Epithelial cell of proximal tubule (primary cell): Measurements from ENCODE around the gene RAPGEF5. TPM values are rescaled to one million over a fixed set of nuclear protein-coding genes. Genes with fewer than 3 reads are reported as not detected.

Source experiments
- DNase-seq: peaks from one replicate; pipeline ENCODE4 v3.0.0-alpha.2; 2011; ENCODE audit warnings: low read depth
- H3K4me3 ChIP-seq: 2 replicates; pipeline ENCODE4 v1.5.1; 2011; ENCODE audit warnings: low read depth, mild to moderate bottlenecking, low read length
- total RNA-seq: library from RNA; depleted of rRNA; stranded (reverse); fragments of >200 nt; gene quantifications from 2 replicates; pipeline ENCODE4 v1.2.3, GENCODE V29; 2015
- TF ChIP-seq, protein P1 (sequence below): conservative IDR thresholded peaks from 2 replicates; pipeline ENCODE4 v1.5.1; 2012; ENCODE audit warnings: low read depth, mild to moderate bottlenecking, low read length

RAPGEF5 gene
- total RNA-seq, 1 donor from 2014 or later = 8.3 TPM

DNA sequence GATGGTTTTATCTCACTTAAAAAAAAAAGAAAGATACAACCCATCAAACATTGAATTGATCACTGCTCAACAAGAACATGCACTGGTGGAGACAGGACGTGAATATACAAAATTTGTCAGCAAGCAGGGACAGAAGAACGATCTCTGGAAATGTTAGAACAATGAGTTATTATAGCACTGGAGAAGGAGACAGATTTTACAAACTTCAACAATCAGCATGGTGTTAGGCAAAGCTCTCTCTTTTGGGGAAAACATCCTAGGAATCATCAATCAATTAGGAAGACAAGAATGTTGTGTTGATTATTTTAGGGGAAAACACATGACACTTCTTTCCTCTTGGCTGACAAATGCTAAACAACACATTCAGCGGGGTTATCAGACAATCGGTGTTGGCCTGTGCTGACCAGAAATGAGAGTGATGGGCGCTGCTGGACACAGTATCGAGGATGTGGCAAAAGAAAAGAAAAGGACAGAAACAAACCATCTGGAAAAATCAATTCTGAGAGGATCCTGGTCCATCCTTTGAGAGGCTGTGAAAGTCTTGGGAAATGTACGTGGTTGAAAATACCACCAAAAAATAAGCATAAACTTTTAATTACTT, 103.9 kb downstream of the RAPGEF5 start:
- H3K4me3 ChIP-seq = no peak overlapping the region
- TF ChIP-seq, protein P1, sequence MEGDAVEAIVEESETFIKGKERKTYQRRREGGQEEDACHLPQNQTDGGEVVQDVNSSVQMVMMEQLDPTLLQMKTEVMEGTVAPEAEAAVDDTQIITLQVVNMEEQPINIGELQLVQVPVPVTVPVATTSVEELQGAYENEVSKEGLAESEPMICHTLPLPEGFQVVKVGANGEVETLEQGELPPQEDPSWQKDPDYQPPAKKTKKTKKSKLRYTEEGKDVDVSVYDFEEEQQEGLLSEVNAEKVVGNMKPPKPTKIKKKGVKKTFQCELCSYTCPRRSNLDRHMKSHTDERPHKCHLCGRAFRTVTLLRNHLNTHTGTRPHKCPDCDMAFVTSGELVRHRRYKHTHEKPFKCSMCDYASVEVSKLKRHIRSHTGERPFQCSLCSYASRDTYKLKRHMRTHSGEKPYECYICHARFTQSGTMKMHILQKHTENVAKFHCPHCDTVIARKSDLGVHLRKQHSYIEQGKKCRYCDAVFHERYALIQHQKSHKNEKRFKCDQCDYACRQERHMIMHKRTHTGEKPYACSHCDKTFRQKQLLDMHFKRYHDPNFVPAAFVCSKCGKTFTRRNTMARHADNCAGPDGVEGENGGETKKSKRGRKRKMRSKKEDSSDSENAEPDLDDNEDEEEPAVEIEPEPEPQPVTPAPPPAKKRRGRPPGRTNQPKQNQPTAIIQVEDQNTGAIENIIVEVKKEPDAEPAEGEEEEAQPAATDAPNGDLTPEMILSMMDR = no peak
- DNase-seq = no peak

DNA sequence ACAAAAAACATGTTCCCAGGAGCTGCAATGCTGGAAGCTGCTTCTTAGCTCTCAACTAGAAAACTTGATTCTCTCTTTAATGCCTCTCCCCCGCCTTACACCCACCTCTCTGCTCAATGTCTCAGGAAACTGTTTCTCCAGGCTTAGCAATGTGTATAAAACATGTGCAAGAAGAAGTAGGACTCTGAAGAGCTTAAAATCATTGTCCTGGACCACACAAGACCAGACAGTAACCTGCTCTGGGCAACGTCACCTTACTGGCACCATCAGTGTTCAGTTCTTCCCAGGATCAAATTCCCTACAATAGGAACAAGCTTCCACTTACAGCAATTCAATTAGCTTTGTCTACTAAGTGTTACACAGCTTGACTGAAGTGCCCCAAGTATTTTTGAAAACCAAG, 104.9 kb downstream of the RAPGEF5 start:
- TF ChIP-seq, protein P1 = no peak
- DNase-seq = no peak
- H3K4me3 ChIP-seq = no peak overlapping the region

DNA sequence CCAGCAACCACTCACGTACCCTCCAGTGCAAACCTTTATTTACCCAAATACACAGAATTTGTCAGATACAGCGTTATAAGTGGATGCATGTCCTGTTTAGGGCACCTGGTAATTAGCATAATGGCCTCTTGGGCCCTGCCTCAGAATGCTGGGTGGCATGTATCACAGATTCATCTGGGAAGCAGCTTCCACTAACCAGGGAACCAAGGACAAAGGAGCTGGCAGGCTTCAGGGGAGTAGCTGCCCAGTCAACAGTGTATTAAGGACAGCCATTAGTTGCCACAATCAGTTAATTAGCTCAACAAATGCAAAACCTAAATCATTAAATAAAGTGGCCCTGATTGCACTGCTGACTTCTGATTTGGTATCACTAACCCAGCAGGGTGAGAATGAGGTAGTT, 105.7 kb downstream of the RAPGEF5 start:
- TF ChIP-seq, protein P1 = no peak
- no peak overlapping the region for H3K4me3 ChIP-seq
- no peak for DNase-seq

DNA sequence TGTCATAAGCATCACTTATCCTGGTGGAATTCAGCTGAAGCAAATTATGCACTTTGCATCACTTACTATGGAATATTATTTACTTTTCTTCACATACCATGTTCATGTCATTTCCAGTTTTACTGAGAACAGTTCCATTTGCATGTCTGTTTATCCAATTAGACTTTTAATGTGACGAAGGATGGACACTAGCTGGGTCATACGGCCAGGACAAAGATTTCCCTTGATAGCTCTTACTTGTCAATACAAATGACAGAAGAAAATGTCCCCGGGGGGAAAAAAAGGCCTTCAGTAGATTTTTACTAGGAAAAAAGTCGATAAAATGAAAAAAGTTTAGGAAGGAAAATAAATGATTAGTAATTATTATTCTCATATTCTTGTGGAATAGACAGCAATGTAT, 106.6 kb downstream of the RAPGEF5 start:
- TF ChIP-seq, protein P1 = no peak
- no peak for DNase-seq
- H3K4me3 ChIP-seq = no peak overlapping the region

DNA sequence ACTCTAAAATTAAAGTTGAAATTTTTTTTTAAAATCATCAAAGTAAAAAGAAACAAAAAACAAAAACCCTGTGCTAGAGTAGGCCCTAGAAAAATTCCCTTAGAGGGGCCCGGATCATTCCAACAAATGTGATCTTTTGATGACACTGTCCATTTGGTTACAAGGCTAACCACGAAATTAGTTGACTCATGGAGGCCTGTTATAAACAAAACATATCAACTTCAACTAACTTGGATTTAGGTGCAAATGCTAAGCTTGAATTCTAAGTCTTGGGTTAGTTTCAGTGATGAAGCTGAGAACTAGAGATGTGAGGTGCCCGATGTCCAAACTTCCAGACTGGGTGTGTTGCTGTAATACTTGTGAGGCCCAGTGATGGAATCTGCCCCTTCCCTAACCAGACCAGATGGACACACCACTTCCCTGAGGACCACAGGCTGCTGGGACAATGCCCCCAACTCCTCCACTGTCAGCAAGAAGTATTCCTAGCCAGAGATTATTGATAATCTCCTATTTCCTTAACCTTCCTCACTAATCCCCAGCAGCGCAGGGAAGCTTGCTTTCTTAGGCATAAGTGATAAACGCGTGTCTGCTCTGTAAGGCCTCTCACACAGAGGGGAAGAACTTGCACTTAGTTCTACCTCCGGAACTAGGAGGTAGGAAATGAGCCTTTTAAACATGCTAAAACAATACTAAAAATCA, 108.7 kb downstream of the RAPGEF5 start:
- TF ChIP-seq, protein P1 = no peak
- H3K4me3 ChIP-seq = no peak overlapping the region
- no peak for DNase-seq

DNA sequence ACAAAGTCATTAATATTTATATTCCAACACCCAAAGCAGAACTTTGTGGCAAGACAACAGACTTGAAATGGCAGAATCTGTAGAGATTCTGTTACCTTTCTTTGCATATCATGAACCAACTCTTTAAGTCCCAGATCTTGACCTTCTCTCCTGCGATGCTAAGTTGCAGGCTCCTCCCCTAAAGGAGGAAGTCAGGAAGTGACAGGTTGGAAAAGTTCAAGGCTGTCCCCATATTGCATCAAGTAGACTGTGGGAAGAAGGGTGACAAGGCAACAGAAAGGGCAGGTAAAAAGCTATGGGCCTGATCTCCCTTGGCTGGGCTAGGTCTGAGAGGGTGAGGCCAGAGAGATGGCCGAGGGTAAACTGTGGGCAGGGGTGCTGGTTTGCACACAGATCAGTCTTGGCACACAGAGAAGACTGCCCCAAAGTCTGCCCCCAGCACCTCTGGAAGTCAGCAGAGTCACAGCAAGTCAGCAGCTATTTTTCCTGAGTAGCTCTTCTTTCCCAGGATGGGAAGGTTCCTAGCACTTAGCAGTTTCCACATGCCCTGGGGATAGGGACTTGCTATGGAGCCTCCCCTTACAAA, 115.1 kb downstream of the RAPGEF5 start:
- TF ChIP-seq, protein P1 = no peak
- no peak overlapping the region for H3K4me3 ChIP-seq
- DNase-seq = no peak
